Skeletal muscle tissue (tissue), 4 donors: Measurements from ENCODE around the gene FHOD3. TPM values are rescaled to one million over a fixed set of nuclear protein-coding genes. Genes with fewer than 3 reads are reported as not detected.

Experiments
- H3K27ac ChIP-seq: one replicate; pipeline ENCODE4 v1.7.0; 2013; ENCODE audit warnings: mild to moderate bottlenecking, low read depth, low read length, inconsistent platforms
- H3K27me3 ChIP-seq, 3 donors: one replicate each; pipeline ENCODE4 v1.7.0; 2013; ENCODE audit warnings: low read length in 3 of 3; ENCODE audit not compliant: control insufficient read depth in 3 of 3, insufficient read depth in 3 of 3
- H3K36me3 ChIP-seq, 3 donors: one replicate each; pipeline ENCODE4 v1.7.0; 2013; ENCODE audit warnings: low read length in 3 of 3; ENCODE audit not compliant: control insufficient read depth in 3 of 3, insufficient read depth in 3 of 3
- H3K4me1 ChIP-seq, 3 donors: one replicate each; pipeline ENCODE4 v1.7.0; 2013; ENCODE audit warnings: low read length in 3 of 3, mild to moderate bottlenecking in 3 of 3; ENCODE audit not compliant: control insufficient read depth in 3 of 3, insufficient read depth in 3 of 3
- H3K4me3 ChIP-seq, 3 donors: one replicate each; pipeline ENCODE4 v1.7.0; 2013; ENCODE audit warnings: low read length in 3 of 3
- H3K9ac ChIP-seq, 3 donors: one replicate each; pipeline ENCODE4 v1.7.0; 2013; ENCODE audit warnings: low read length in 3 of 3, mild to moderate bottlenecking in 3 of 3, moderate library complexity in 2 of 3, low read depth in 1 of 3
- H3K9me3 ChIP-seq, 3 donors: one replicate each; pipeline ENCODE4 v1.7.0; 2013; ENCODE audit warnings: low read length in 3 of 3; ENCODE audit not compliant: control insufficient read depth in 3 of 3
- total RNA-seq: library from RNA; depleted of rRNA; stranded (reverse); fragments of >200 nt; gene quantifications from one replicate; pipeline ENCODE4 v1.2.3, GENCODE V29; 2014
- donor health status: Osteomylitis.

Gene FHOD3
- total RNA-seq, 1 donor from 2014 or later, result 15.7 TPM

- no peak overlapping the region for H3K27ac ChIP-seq
- no peak overlapping the region for H3K4me3 ChIP-seq
- H3K36me3 ChIP-seq, result no peaks in the 10 kb centered on the region
- peaks cover 12 to 24% (median 14%) of the 10 kb centered on the region in 3 donors for H3K4me1 ChIP-seq
- H3K9ac ChIP-seq, result no peak overlapping the region
- H3K9me3 ChIP-seq, result no peaks in the 10 kb centered on the region
- H3K27me3 ChIP-seq, result no peaks in the 10 kb centered on the region
Observed at GRCh38 chr18:36449451-36449850, 151.9 kb downstream of the FHOD3 start.

DNA sequence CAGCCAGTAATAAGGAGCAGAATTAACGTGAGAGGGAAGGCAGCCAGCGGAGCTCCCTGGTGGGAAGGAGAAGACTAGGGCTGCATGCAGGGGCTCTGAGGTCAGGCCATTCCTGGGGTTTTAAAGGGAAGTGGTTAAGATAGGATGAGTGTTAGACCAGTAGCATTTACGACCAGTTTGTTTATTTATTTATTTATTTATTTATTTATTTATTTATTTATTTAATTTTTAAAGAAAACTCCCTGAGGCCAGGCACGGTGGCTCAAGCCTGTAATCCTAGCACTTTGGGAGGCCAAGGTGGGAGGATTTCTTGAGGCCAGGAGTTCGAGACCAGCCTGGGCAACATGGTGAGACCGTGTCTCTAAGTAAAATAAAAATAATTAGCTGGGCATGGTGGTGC is 152.8 kb downstream of the FHOD3 start:
- Histone ChIP-seq H3K4me1 (peaks cover 12 to 21% (median 14%) of the 10 kb centered on the region in 3 donors), H3K36me3 (no peaks in the 10 kb centered on the region), H3K4me3 (no peak overlapping the region), H3K9ac (no peak overlapping the region), H3K27ac (no peak overlapping the region), H3K27me3 (no peaks in the 10 kb centered on the region), H3K9me3 (no peaks in the 10 kb centered on the region)

GRCh38 chr18:36451454-36452251 is 154.1 kb downstream of the FHOD3 start:
- Histone ChIP-seq H3K36me3 (no peaks in the 10 kb centered on the region), H3K27ac (no peak overlapping the region), H3K4me1 (peaks cover 5 to 21% (median 9%) of the 10 kb centered on the region in 3 donors), H3K4me3 (no peak overlapping the region), H3K27me3 (no peaks in the 10 kb centered on the region), H3K9ac (no peak overlapping the region), H3K9me3 (no peaks in the 10 kb centered on the region)

- Histone ChIP-seq H3K4me1 (peaks cover 6 to 37% (median 19%) of the 10 kb centered on the region in 3 donors), H3K27me3 (no peaks in the 10 kb centered on the region), H3K9ac (no peak overlapping the region), H3K36me3 (no peaks in the 10 kb centered on the region), H3K9me3 (no peaks in the 10 kb centered on the region), H3K27ac (no peak overlapping the region), H3K4me3 (no peak overlapping the region)
Observed at GRCh38 chr18:36454245-36454644, 156.7 kb downstream of the FHOD3 start.

GRCh38 chr18:36454848-36455458 is 157.4 kb downstream of the FHOD3 start:
- Histone ChIP-seq H3K9me3 (no peaks in the 10 kb centered on the region), H3K36me3 (no peaks in the 10 kb centered on the region), H3K4me1 (peaks cover 6 to 38% (median 19%) of the 10 kb centered on the region in 3 donors), H3K27ac (no peak overlapping the region), H3K27me3 (no peaks in the 10 kb centered on the region), H3K9ac (no peak overlapping the region), H3K4me3 (no peak overlapping the region)

- Histone ChIP-seq H3K4me1 (peaks cover 6 to 41% (median 19%) of the 10 kb centered on the region in 3 donors), H3K27me3 (no peaks in the 10 kb centered on the region), H3K9ac (no peak overlapping the region), H3K9me3 (no peaks in the 10 kb centered on the region), H3K36me3 (no peaks in the 10 kb centered on the region), H3K27ac (no peak overlapping the region), H3K4me3 (no peak overlapping the region)
Observed at GRCh38 chr18:36455931-36456330, 158.4 kb downstream of the FHOD3 start.

GRCh38 chr18:36456622-36457021 is 159.1 kb downstream of the FHOD3 start:
- Histone ChIP-seq H3K27me3 (no peaks in the 10 kb centered on the region), H3K27ac (peak overlapping the region; percentile 68), H3K4me3 (no peak overlapping the region), H3K9ac (peak overlapping the region in 1 of 3 donors; percentile 18), H3K9me3 (no peaks in the 10 kb centered on the region), H3K4me1 (peaks cover 6 to 39% (median 19%) of the 10 kb centered on the region in 3 donors), H3K36me3 (no peaks in the 10 kb centered on the region)

- Histone ChIP-seq H3K4me3 (peak overlapping the region in 1 of 3 donors; percentile 26), H3K36me3 (no peaks in the 10 kb centered on the region), H3K4me1 (peaks cover 6 to 39% (median 19%) of the 10 kb centered on the region in 3 donors), H3K27me3 (no peaks in the 10 kb centered on the region), H3K9ac (peak overlapping the region in 1 of 3 donors; percentile 39), H3K27ac (peak overlapping the region; percentile 68), H3K9me3 (no peaks in the 10 kb centered on the region)
Observed at GRCh38 chr18:36457683-36458082, 160.2 kb downstream of the FHOD3 start.

DNA sequence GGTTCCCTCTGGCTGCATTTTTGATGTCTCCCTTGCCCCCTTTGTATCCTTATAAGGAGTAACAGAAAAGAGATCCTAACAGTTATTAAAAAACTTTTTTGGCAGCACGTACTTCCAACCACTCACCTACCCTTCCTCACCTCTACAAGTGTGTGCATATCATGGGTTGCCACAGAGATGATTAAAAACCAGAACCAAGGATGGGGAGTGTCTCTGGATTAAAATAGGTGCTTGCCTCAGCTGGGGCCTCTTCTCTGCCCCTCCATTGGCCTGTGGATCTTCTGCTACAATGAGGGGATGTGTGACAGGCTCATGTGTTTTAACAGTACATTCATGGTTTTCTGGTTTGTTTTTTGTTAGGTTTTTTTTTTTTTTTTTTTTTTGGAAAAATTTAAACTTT is 160.8 kb downstream of the FHOD3 start:
- no peaks in the 10 kb centered on the region for H3K9me3 ChIP-seq
- H3K9ac ChIP-seq, result no peak overlapping the region
- H3K4me3 ChIP-seq, result no peak overlapping the region
- no peaks in the 10 kb centered on the region for H3K27me3 ChIP-seq
- peak overlapping the region; percentile 68 for H3K27ac ChIP-seq
- H3K36me3 ChIP-seq, result no peaks in the 10 kb centered on the region
- peaks cover 6 to 39% (median 19%) of the 10 kb centered on the region in 3 donors for H3K4me1 ChIP-seq

GRCh38 chr18:36459203-36459602 is 161.7 kb downstream of the FHOD3 start:
- no peaks in the 10 kb centered on the region for H3K9me3 ChIP-seq
- peak overlapping the region; percentile 44 for H3K27ac ChIP-seq
- H3K9ac ChIP-seq, result no peak overlapping the region
- no peak overlapping the region for H3K4me3 ChIP-seq
- peaks cover 10 to 39% (median 23%) of the 10 kb centered on the region in 3 donors for H3K4me1 ChIP-seq
- H3K27me3 ChIP-seq, result no peaks in the 10 kb centered on the region
- H3K36me3 ChIP-seq, result no peaks in the 10 kb centered on the region
